Skeletal muscle tissue (tissue), 4 donors: Measurements from ENCODE around the gene ADAMTSL1. TPM values are rescaled to one million over a fixed set of nuclear protein-coding genes. Genes with fewer than 3 reads are reported as not detected.

Experiments
- H3K27ac ChIP-seq: one replicate; pipeline ENCODE4 v1.7.0; 2013; ENCODE audit warnings: mild to moderate bottlenecking, low read depth, low read length, inconsistent platforms
- H3K27me3 ChIP-seq, 3 donors: one replicate each; pipeline ENCODE4 v1.7.0; 2013; ENCODE audit warnings: low read length in 3 of 3; ENCODE audit not compliant: control insufficient read depth in 3 of 3, insufficient read depth in 3 of 3
- H3K36me3 ChIP-seq, 3 donors: one replicate each; pipeline ENCODE4 v1.7.0; 2013; ENCODE audit warnings: low read length in 3 of 3; ENCODE audit not compliant: control insufficient read depth in 3 of 3, insufficient read depth in 3 of 3
- H3K4me1 ChIP-seq, 3 donors: one replicate each; pipeline ENCODE4 v1.7.0; 2013; ENCODE audit warnings: low read length in 3 of 3, mild to moderate bottlenecking in 3 of 3; ENCODE audit not compliant: control insufficient read depth in 3 of 3, insufficient read depth in 3 of 3
- H3K4me3 ChIP-seq, 3 donors: one replicate each; pipeline ENCODE4 v1.7.0; 2013; ENCODE audit warnings: low read length in 3 of 3
- H3K9ac ChIP-seq, 3 donors: one replicate each; pipeline ENCODE4 v1.7.0; 2013; ENCODE audit warnings: low read length in 3 of 3, mild to moderate bottlenecking in 3 of 3, moderate library complexity in 2 of 3, low read depth in 1 of 3
- H3K9me3 ChIP-seq, 3 donors: one replicate each; pipeline ENCODE4 v1.7.0; 2013; ENCODE audit warnings: low read length in 3 of 3; ENCODE audit not compliant: control insufficient read depth in 3 of 3
- total RNA-seq: library from RNA; depleted of rRNA; stranded (reverse); fragments of >200 nt; gene quantifications from one replicate; pipeline ENCODE4 v1.2.3, GENCODE V29; 2014
- donor health status: Osteomylitis.

Gene ADAMTSL1
- total RNA-seq, 1 donor from 2014 or later: 18.3 TPM

DNA sequence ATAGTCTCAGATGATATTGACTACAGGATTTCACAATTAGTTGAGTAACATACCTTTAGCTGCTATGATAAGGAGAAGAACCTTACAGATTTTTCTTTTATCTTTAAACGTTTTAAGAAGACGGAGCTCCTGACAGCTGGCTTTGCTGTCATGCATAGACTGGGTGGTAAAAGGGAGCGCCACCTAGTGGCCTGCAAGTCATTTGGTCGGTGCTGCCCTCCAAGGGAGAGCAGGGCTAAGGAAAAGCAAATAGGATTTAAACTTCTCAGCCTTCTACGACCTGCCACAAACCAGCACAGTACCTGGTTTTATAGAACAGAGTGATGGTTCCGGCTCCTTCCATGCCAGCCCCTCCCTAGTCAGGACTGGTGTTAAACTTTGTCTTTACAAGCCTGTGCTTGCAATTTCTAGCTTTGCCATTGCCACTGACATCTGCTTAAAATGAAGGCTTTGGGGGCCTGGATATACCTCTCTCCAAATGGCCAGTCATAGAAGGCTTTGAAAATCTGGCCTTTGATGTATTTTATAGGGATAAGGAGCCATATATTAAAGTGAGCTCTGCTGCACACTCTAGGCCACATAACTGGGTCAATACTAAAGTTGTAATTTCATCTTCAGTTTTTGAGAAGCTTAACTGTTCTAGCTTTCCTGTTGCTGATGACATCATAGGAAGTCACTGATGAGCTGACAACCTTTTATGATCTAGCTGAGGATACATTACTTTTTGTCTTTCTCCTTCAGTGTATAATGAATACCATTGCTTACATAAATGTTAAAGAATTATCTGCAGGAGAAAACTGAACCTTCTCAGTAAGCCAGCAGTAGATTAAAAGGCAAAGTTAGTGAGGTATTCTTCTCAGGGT lies 31.1 kb upstream of the ADAMTSL1 start:
- Histone ChIP-seq H3K4me3 (no peak overlapping the region), H3K36me3 (no peaks in the 10 kb centered on the region), H3K9me3 (no peaks in the 10 kb centered on the region), H3K27me3 (no peaks in the 10 kb centered on the region), H3K9ac (no peak overlapping the region), H3K27ac (no peak overlapping the region), H3K4me1 (peaks cover 5 to 11% (median 10%) of the 10 kb centered on the region in 3 donors)

DNA sequence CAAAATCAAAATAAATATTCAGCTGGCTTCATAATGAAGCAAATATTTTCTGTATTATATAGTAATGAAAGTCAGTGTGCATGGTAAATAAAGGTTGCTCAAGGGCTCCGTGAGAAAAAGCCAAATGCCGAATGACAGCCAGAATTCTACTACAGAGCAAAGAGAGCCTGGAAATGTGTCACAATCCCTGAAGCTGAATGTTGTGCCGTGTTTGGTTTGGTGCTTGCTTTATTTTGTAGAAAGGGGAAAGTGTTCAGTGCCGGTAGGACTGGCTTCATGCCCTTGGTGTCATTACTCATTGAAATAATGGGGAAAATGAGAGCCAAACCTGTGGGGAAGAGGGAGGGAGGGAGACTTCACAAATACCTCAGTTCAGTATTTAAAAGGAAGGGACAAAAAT lies 26.8 kb upstream of the ADAMTSL1 start:
- no peaks in the 10 kb centered on the region for H3K36me3 ChIP-seq
- H3K9me3 ChIP-seq: no peaks in the 10 kb centered on the region
- H3K4me1 ChIP-seq: no peaks in the 10 kb centered on the region
- peak overlapping the region in 1 of 3 donors; percentile 9 for H3K4me3 ChIP-seq
- H3K27ac ChIP-seq: no peak overlapping the region
- peak overlapping the region in 1 of 3 donors; percentile 20 for H3K9ac ChIP-seq
- no peaks in the 10 kb centered on the region for H3K27me3 ChIP-seq

DNA sequence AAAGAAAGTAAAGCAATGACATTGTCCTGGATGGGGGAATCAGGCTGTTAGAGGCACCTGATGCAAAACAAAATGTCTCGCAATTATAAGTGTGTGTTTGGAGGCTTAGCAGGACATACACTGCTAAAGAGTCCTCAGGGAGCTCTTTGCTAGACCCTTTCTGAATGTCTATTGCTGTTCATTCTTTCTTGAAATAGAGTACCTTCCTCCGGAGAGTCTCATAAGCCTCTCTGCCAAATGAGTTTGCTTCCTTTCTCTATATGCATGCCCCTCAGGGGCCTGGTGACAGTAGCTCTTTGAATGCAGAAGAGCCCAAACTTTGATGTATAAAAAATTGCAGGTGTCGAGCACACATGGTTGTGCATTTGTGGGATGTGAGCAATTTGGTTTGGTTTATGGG lies 26.4 kb upstream of the ADAMTSL1 start:
- Histone ChIP-seq H3K9ac (peak overlapping the region in 1 of 3 donors; percentile 20), H3K36me3 (no peaks in the 10 kb centered on the region), H3K27me3 (no peaks in the 10 kb centered on the region), H3K4me3 (no peak overlapping the region), H3K9me3 (no peaks in the 10 kb centered on the region), H3K27ac (no peak overlapping the region), H3K4me1 (no peaks in the 10 kb centered on the region)

DNA sequence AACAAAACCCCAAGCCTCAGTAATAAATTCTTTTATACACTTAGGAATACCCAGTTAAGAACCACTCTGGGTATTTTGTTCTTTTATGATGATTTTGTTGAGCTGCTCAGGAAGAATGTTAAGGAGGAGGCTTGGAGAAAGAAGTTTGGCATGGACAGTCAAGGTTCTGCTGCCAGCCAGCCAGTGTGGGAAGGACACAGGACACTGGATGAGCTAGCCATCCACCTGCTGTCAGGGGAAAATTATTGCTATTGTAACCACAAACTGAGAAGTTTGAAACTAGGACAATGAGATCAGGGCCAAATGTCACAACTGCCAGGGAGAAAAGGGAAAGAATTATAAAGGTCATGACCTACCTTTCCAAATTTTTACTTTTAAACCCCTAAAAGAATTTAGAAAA lies 25.9 kb upstream of the ADAMTSL1 start:
- no peaks in the 10 kb centered on the region for H3K4me1 ChIP-seq
- no peaks in the 10 kb centered on the region for H3K27me3 ChIP-seq
- no peak overlapping the region for H3K4me3 ChIP-seq
- no peak overlapping the region for H3K27ac ChIP-seq
- no peak overlapping the region for H3K9ac ChIP-seq
- H3K9me3 ChIP-seq: peaks cover 0 to 2% (median 0%) of the 10 kb centered on the region in 3 donors
- H3K36me3 ChIP-seq: no peaks in the 10 kb centered on the region

DNA sequence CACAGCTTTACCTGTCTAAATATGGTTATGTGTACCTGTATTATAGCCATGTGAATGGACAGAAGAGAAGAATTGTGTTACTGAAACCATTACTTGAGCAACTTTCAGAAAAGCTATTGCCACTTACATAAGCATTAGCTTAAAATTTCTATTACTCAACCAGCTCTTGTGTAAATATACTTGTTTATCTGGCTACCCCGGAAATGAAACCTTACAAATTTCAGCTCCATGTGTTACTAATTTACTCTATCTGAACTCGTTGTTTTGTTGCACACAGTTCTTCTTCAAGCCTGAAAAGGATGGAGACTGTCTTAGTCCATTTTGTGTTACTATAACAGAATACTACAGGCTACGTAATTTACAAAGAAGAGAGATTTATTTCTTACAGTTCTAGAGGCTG lies 22.5 kb upstream of the ADAMTSL1 start:
- Histone ChIP-seq H3K9me3 (peaks cover 0 to 2% (median 0%) of the 10 kb centered on the region in 3 donors), H3K36me3 (no peaks in the 10 kb centered on the region), H3K9ac (no peak overlapping the region), H3K4me3 (no peak overlapping the region), H3K27ac (no peak overlapping the region), H3K27me3 (no peaks in the 10 kb centered on the region), H3K4me1 (no peaks in the 10 kb centered on the region)

DNA sequence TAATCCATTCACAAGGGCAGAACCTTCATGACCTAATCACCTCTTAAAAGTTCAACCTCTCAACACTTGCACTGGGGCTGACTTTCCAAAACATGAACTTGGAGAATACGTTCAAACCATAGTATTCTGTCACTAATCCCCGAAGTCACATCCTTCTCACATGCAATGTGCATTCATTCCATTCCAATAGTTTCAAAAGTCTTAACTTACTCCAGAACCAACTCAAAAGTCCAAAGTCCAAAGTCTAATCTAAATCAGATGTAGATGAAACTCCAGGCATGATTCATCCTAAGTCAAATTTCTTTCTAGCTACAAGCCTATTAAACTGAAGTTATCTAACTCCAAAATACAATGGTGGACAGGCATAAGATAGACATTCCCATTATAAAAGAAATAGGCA lies 21.7 kb upstream of the ADAMTSL1 start:
- peaks cover 0 to 2% (median 0%) of the 10 kb centered on the region in 3 donors for H3K9me3 ChIP-seq
- H3K9ac ChIP-seq: no peak overlapping the region
- no peaks in the 10 kb centered on the region for H3K36me3 ChIP-seq
- H3K27ac ChIP-seq: no peak overlapping the region
- H3K27me3 ChIP-seq: no peaks in the 10 kb centered on the region
- H3K4me3 ChIP-seq: no peak overlapping the region
- H3K4me1 ChIP-seq: no peaks in the 10 kb centered on the region

DNA sequence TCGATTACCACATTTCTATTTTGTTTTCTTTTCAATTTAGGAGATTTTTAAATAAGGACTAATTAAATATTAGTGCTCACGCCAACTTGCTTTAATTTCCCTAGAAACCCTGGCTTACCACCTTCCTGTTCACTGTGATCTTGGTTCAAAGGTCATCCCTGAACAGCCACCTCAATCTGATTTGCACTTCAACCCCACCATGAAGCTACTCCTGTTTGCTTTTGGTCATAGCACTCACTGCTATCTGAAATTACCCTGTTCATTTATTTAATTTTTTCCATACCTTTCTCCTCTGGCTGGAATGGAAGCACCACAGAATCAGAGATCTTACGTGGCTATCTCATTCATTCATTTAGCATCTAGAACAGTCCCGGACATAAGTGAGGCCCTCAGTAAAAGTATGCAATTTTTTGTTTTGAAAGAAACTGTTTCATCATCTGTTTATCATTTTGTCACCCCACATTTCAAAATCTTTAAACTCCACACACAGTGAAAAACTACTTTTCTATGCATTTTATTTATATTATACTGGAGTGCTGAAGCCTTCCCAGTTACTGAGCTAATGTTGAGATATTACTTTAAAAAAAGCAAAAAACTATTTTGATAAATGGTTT lies 17.2 kb upstream of the ADAMTSL1 start:
- no peak overlapping the region for H3K9ac ChIP-seq
- no peak overlapping the region for H3K27ac ChIP-seq
- peaks cover 0 to 2% (median 0%) of the 10 kb centered on the region in 3 donors for H3K9me3 ChIP-seq
- no peaks in the 10 kb centered on the region for H3K27me3 ChIP-seq
- H3K4me1 ChIP-seq: no peaks in the 10 kb centered on the region
- no peak overlapping the region for H3K4me3 ChIP-seq
- no peaks in the 10 kb centered on the region for H3K36me3 ChIP-seq

DNA sequence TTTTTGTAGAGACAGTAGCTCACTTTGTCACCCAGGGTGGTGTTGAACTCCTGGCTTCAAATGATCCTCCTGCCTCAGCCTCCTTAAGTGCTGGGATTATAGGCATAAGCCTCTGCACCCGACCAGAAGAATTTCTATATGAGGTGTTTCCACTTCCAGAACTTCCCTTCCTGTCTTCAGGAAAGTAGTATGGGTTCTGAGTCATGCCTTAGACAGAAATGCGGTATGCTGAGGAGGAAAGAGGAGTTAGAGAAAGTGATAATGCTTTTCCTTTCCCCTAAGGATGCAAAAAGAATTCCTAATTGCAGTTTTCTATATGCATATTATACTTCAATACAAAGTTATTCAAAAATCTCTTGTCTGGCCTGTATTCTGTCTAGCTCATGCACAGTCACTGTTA lies 16.4 kb upstream of the ADAMTSL1 start:
- Histone ChIP-seq H3K27me3 (no peaks in the 10 kb centered on the region), H3K9ac (no peak overlapping the region)

DNA sequence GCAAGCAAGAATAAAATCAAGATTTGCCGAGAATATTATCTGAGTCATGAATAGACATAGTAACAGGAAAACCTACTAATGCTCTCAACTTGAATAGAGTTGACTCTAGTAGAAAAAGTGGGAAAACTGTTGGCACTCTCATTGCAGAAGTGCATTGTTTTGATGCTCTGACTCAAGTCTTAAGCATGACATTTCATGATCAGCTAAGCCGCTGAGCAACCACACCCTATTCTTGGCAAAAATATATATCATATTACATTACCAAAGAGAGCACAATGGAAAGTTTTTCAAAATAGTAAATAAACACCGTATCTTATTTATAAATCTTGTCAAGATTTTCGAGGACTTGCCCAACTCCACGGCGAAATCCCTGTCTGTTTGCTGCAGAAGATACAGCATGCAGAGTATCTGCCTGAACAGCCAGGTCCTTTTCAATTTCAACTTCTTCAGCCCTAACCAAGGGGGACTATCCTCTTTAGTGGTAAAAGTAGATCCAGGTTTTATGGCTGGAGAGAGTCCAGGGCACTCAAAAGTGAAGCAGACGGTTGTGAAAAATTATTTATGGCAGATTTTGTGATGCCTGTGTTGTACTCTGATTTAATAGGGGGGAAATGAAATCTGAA lies 13.9 kb upstream of the ADAMTSL1 start:
- no peak overlapping the region for H3K9ac ChIP-seq
- no peak overlapping the region for H3K4me3 ChIP-seq
- H3K27ac ChIP-seq: no peak overlapping the region
- H3K27me3 ChIP-seq: no peaks in the 10 kb centered on the region
- no peaks in the 10 kb centered on the region for H3K4me1 ChIP-seq
- no peaks in the 10 kb centered on the region for H3K36me3 ChIP-seq
- H3K9me3 ChIP-seq: no peaks in the 10 kb centered on the region

More for the DNA sequence above, 16.4 kb upstream of the ADAMTSL1 start:
- no peak overlapping the region for H3K4me3 ChIP-seq
- H3K36me3 ChIP-seq: no peaks in the 10 kb centered on the region
- peaks cover 0 to 2% (median 0%) of the 10 kb centered on the region in 3 donors for H3K9me3 ChIP-seq
- no peaks in the 10 kb centered on the region for H3K4me1 ChIP-seq
- no peak overlapping the region for H3K27ac ChIP-seq

DNA sequence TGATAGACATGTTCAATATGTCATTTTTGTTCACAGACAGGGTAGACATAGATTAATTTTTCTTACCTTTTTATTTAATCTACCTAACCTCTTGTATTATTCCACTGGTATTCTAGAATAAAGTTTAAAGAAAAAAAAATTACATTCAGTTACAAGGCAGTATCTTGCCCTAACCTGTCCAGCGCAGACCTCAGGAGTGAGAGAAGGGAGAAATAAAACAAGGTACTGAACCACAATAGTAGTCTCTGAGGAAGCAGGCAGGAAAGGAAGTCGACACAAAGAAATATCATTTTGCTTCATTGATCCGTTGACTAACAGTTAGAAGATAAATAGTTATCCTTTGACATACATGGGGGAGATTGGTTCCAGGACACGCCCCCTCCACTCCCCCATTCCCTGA lies 12.5 kb upstream of the ADAMTSL1 start:
- H3K27ac ChIP-seq: no peak overlapping the region

More for the DNA sequence above, 12.5 kb upstream of the ADAMTSL1 start:
- H3K27me3 ChIP-seq: no peaks in the 10 kb centered on the region
- H3K4me3 ChIP-seq: no peak overlapping the region
- H3K9me3 ChIP-seq: no peaks in the 10 kb centered on the region
- H3K4me1 ChIP-seq: no peaks in the 10 kb centered on the region
- no peaks in the 10 kb centered on the region for H3K36me3 ChIP-seq
- H3K9ac ChIP-seq: no peak overlapping the region
